ENCODE results near the gene ALOX12.
A peak's percentile ranks its signal among the peaks of the same experiment; 100 is the strongest.

Gene ALOX12

GRCh38 chr17:7001318-7001961 lies 5.6 kb downstream of the ALOX12 start:
- DNase-seq (ENCODE audit: low read depth), result no peak

- DNase-seq (ENCODE audit: low read depth), result no peak
These were observed 6.6 kb downstream of the ALOX12 start for GRCh38 chr17:7002288-7003047.

- DNase-seq (ENCODE audit: low read depth), result no peak
These were observed 7.9 kb downstream of the ALOX12 start for GRCh38 chr17:7003745-7004144.

DNA sequence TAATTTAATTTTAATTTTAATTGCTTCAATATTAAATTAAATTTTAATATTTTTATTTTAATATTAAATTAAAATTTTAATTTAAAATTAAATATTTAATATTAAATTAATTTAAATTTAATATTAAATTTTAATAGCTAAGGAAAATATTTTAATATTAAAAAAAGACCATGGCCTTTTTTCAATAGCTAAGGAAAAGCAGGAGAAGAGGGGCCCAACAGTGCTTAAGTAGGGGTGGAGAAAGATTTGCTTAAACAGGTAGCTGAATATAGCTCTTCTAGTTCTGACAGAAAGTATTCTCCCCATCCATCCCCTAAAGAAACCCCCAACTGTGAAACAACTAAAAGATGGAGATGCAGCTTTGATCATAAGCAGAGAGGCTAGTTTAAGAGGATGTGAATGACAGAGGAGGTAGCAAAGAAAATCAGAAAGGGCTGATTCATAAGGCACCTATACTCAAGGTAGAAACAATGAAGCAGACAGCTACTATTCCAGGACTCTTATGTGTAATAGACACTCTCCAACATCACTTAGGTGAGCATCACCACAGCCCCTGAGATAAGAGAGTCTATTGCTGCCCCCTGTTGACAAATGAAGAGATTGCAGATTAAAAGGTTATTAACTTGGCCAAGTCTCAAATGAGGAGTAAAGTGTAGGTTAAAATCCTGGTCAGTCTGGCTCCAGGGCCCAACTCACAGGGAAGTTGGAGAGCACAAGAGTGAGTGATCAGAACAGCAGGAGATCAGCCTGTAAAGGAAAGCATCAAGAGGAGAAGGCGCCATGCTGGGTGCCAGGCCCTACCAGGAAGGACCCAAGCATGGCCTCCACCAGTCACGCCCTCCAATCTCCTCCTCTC lies 8.8 kb downstream of the ALOX12 start:
- DNase-seq (ENCODE audit: low read depth), result no peak

DNA sequence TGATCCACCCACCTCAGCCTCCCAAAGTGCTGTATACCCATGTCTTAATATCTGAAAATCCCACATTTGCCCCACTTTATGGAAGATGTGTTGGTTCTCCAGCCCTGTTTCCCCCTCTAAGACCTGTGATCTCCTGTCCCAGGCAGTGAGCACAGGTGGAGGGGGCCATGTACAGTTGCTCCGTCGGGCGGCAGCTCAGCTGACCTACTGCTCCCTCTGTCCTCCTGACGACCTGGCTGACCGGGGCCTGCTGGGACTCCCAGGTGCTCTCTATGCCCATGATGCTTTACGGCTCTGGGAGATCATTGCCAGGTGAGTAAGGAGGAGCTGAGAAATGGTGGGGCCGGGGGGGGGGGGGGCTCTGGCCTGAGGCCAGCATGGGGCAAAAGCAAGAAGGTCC lies 9.9 kb downstream of the ALOX12 start:
- no peak for DNase-seq (ENCODE audit: low read depth)

DNA sequence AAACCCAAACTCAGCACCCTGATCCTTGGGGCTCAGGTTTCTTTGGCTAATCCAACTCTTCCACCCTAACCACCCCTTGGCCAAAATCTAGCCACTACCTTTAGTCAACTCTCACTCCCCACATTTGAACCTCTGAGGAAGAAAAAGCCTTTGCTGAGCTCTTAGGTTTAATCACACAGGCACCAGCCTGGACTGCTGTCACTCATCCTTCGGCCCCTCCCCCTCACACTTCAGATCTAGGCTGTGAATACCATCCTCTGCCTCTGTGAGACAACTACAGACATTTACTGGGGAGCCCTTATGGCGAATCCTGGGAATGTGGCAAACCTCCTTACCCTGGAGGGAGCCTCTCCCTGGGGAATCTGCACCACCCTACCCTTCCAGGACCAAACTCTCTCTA lies 11.3 kb downstream of the ALOX12 start:
- no peak for DNase-seq (ENCODE audit: low read depth)

DNA sequence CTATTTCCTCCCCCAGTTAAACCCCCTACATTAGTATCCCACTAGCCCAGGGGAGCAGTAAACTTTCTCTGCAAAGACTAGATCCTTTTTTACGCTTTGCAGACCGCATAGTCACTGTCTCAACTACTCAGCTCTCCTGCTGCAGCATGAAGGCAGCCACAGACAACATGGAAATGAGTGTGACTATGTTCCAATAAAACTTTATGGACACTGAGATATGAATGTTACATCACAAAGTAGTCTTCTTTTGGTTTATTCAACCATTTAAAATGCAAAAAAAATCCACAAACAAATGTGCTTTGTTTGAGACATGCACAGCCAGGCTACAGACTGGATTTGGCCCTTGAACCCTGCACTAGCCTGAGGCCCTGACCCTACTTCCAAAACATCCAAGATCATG lies 14.7 kb downstream of the ALOX12 start:
- no peak for DNase-seq (ENCODE audit: low read depth)

GRCh38 chr17:7011415-7011814 lies 15.6 kb downstream of the ALOX12 start:
- no peak for DNase-seq (ENCODE audit: low read depth)

- no peak for DNase-seq (ENCODE audit: low read depth)
These were observed 16.0 kb downstream of the ALOX12 start for GRCh38 chr17:7011942-7012254.

DNA sequence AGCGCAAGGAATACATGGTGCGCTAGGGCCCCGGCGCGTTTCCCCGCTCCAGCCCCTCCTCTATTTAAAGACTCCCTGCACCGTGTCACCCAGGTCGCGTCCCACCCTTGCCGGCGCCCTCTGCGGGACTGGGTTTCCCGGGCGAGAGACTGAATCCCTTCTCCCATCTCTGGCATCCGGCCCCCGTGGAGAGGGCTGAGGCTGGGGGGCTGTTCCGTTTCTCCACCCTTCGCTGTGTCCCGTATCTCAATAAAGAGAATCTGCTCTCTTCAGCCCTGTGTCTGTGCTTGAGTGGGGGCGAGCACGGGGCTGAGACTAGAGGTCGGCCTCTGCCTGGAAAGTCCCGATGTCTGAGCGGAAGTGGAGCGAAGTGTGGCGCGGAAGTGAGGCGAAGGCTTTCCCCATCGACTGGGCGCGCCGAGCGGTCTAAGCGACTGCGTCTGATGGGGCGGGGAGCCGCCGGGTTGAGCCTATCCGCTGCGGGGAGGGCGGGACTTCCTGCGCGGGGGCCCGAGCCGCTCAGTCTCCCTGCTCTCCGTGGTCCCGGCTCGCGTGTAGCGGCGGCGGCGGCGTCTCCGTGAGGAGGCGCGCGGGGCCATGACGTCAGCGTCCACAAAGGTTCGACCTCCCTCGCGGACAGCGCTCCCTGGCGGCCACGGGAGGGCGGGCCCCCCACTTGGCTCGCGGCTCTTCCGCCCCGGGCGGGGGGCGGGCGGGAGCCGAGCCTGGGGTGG lies 18.6 kb downstream of the ALOX12 start:
- peak; percentile 95 for DNase-seq (ENCODE audit: low read depth)

GRCh38 chr17:7014995-7015958 lies 19.4 kb downstream of the ALOX12 start:
- peak; percentile 60 for DNase-seq (ENCODE audit: low read depth)

DNA sequence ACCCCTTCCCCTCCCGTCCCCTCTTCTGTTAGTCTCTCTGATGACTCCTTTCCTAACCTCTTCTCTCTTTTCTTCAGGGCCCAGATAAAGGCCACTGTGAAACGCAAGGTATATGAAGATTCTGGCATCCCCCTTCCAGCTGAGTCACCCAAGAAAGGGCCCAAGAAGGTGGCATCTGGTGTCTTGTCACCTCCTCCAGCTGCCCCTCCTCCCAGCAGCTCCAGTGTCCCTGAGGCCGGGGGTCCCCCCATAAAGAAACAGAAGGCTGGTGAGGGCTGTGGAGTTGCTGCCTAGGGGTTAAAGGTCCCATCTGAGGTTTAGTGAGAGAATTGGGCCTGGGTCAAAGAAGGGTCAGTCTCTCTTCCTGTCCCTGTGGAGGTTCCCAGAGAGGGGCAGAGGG lies 20.6 kb downstream of the ALOX12 start:
- DNase-seq (ENCODE audit: low read depth), result no peak

DNA sequence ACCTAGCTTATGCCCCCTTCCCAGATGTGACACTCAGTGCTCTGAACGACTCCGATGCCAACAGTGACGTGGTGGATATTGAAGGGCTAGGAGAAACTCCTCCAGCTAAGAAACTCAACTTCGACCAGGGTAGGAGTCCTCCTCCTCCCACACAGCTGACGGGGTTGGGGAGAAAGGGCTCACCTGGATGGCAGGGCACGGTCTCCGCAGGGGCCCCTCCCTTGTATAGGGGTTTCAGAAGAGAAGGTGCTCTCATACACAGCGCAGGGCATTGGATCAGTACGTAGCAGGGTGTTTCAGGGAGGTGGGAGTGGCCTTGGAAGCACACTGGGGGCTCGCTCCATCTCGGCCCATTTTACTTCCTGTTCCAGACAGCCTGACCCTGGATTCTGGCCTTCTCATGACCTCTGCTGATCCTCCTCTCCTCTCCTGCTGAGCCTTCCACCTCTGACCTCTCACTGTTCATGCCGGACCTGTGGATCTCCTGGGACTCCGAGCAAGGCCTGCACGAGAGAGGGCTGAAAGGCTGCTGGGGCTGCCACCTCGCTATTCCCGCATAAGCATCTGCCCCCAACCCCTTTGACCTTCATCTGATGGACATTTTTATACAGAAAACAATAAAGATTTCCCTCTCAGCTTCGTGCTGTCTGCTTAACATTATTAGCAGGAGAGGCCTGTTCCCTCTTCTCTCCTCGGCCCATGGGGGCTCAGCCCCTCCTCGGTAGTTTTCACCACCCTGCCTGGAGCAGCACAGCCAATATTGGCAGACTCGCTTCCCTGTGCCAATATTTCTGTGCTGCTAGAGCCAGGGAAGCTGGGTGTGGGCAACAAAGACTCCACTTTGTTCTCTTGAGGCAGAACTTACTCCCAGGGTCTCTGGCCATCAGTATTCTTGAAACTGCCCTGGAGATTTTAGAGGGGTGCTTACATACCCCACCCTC lies 21.3 kb downstream of the ALOX12 start:
- DNase-seq (ENCODE audit: low read depth), result no peak

DNA sequence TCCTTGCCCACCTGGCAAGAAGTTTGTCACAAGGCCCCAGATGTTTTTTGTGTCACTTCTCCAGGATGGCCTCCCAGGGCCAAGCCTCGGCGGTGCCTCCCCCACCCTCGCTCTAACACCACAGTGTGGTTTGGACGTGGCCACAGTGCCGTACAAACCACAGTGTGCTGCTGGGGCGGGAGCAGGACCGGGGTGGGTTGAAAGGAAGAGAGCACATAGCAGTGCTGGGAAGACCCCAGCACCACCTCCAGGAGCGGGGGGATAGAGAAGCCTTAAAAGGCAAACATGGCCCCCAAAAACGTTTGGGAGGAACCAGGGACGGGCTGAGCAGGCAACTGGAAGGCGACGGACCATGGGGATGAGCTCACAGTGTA lies 22.0 kb downstream of the ALOX12 start:
- no peak for DNase-seq (ENCODE audit: low read depth)

DNA sequence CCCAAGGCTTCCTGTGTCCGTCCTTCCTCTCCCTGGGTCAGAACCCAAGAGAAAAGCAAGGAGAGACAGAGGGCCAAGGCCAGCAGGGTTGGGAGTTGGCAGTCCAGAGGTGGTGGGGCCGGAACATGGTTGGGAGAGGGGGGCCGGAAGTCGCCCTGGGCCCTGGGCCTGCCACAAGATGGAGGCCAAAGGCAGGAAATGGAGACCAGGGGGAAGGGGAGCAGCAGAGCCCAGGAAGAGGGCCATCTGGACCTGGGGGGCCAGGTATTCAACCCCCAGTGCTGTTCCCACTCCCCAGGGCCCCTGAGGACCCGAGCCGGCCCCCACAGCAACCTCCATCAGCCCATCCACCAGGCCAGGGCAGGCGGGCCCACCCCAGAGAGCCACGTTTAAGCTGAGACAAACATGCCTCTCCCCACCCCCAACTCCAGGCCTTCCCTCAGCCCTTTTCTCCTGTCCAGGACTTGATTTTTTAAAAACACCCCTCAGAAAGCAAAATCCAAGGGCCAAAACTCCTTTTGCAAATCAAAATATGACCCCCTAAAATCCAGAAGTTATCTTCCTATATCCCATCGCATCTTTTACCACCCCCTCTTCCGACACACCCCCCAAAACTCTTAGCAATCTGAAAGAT lies 22.6 kb downstream of the ALOX12 start:
- no peak for DNase-seq (ENCODE audit: low read depth)

DNA sequence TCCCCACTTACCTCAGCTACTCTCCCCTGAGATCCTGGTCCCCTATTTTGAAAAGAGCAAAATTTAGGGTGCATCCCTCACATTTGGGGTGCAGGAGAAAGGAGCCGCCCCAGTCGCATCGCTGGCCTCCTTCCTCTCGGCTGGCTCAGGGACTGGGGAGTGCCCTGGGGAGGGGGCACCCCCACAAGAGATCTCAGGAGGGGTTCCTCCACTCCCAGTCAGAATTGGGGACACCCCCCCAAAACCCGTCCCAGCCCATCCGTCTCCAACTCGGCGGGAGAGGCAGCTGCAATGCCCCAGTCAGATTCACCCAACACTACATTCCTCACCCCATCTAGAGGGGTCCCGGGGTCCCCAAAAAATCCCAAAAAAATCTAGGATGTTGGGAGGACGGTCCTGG lies 23.5 kb downstream of the ALOX12 start:
- no peak for DNase-seq (ENCODE audit: low read depth)

DNA sequence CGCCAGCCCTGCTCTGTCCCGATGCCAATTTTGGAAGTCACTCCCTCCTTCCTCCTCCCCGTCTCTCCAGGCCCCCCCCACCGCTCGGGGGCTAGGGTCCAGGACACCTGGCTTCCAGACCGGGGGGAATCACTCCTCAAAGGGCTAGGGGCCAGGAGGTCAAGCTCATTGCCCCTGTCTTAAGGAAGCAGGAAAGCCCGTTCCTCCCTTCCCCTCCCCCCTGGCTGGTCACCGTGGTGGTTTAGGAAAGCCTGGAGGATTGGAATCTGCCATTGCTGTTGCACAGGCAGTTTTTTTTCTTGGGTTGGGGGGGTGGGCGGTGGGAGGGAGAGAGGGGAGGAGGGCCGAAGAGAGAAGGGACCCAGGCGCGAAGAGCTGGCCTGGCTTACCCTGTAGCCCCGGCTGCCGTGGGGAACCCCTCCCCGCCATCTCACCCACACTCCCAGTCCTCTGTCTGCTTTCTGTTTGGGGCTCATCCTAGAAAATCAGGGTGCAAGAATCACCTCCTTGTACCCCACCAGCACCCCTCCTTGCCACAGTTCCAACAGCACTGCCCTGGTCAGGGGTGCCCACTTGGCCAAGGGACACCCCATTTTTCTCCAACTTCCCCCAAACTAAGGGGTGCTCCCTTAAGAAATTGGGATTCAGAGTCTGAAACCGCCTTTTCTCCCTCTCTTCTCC lies 24.1 kb downstream of the ALOX12 start:
- no peak for DNase-seq (ENCODE audit: low read depth)

DNA sequence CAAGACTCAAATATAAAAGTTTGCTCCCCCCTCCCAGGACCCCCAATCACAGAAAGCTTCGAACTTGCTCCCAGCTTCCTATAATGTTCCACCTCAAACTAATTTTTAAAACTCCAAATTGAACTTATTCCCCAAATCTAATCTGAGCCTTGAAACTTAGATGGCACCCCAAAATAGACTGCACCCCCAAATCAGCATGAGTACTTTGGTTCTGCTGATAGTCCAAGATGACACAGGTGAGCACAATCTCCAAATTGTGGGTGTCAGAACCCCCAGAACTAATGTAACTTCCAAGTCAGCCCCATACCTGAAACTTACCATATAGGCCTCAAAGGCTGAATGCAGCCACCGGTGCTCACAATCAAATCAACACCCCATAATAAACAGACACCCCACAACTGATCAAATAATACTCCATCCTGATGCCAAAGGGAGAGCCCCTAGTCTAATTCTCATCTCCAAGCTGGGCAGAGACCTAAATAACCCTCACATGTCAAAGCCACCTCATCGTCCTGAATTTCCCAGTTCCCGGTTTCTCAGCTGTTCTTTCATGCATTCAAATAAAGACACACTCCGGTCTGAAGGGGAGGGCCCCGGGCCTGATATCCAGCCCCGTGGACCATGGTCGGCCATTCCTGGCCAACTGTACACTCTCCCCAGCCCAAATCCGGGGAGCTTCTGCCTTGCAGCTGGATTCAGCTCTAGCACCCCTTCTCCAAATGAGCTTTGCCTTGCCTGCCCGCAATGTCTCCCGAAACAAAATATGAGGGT lies 25.2 kb downstream of the ALOX12 start:
- DNase-seq (ENCODE audit: low read depth), result no peak

Data from activated T-cell treated with anti-CD3 and anti-CD28 coated beads for 1 hour (primary cell).